HG02884 (cell line): ENCODE results near the gene PNO1.
"Not testable (repeated sequence)": the region's sequence is repeated elsewhere in the genome, so short reads cannot be mapped to it uniquely, and the experiment has no call there.

Experiments
- ATAC-seq: cut with Tn5 transposase; IDR thresholded peaks from one replicate; pipeline ENCODE4 v1.9.1; 2021; ENCODE audit warnings: mild to moderate bottlenecking, moderate library complexity; ENCODE audit not compliant: unreplicated experiment

Gene PNO1

GRCh38 chr2:68157402-68158133 is at the start of gene PNO1:
TSS of gene PNO1 (plus strand) at chr2:68157888. CDS start at chr2:68157935, 47 bp downstream.
- ATAC-seq = peak; percentile 95

DNA sequence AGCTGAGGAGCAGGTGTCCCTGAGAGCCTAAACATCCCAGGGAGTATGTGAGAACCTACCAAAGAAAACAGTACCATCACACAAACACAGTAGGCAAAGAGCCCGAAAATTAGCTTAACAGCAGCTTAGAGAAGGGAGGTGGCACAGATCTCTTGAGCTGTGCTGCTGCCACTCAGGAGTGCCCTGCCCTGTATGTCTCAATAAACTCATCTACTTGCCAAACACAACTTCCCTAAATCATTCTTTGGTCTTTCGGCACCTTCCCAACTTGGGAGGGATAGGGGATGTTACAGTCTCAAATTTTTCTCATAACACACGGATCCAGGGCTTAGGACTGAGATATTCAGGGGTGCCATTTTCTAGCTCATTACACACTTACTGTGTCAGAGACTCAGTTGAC is 49.6 kb upstream of the PNO1 start:
- ATAC-seq = no peak

DNA sequence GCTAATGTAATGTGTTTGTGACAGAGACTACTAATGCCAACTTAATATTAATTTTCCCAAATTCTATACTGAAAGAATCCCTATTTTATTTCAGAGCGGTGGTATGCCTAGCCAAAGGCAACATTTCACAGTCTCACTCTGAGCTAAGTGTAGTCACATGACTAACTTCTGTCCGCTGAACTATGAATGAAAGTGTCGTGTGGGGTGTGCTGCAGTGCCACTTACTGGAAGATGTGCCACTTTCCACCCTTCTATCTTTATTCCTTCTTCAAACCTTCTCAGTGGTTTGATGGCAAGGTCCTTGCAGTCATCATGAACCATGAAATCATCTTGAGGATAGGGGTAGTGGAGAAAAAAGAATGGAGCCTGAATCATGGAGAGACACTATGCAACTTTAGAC is 47.6 kb upstream of the PNO1 start:
- peak; percentile 87 for ATAC-seq

GRCh38 chr2:68115965-68116364 is 41.7 kb upstream of the PNO1 start:
- ATAC-seq = no peak

DNA sequence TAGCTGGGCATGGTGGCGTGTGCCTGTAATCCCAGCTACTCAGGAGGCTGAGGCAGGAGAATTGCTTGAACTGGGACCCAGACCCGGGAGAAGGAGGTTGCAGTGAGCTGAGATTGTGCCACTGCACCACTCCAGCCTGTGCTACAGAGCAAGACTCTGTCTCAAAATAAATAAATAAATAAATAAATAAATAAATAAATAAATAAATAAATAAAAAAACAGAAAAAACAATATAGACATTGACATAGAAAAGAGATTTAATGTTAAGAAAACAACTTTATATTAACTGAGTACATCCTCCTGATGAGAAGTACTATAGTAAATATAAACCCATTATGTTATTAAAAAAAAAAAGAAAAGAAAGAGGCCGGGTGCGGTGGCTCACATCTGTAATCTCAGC is 39.8 kb upstream of the PNO1 start:
- ATAC-seq = not testable (repeated sequence)

DNA sequence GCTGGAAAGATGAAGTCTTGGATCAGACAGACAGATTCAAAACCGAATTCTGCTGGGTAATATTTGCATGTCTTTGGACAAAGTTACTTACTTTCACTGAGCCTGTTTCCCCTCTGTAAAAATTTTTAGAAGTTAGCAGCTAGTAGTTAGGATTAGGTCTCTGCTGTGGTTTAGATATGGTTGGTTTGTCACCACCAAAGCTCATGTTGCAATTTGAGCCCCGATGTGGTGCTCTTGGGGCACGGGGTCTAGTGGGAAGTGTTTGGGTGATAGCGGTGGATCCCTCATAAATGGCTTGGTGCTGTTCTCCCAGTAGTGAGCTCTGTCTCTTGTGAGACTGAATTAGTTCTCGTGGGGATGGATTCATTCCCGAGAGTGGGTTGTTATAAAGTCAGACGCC is 38.9 kb upstream of the PNO1 start:
- no peak for ATAC-seq

GRCh38 chr2:68119504-68119903 is 38.2 kb upstream of the PNO1 start:
- no peak for ATAC-seq

DNA sequence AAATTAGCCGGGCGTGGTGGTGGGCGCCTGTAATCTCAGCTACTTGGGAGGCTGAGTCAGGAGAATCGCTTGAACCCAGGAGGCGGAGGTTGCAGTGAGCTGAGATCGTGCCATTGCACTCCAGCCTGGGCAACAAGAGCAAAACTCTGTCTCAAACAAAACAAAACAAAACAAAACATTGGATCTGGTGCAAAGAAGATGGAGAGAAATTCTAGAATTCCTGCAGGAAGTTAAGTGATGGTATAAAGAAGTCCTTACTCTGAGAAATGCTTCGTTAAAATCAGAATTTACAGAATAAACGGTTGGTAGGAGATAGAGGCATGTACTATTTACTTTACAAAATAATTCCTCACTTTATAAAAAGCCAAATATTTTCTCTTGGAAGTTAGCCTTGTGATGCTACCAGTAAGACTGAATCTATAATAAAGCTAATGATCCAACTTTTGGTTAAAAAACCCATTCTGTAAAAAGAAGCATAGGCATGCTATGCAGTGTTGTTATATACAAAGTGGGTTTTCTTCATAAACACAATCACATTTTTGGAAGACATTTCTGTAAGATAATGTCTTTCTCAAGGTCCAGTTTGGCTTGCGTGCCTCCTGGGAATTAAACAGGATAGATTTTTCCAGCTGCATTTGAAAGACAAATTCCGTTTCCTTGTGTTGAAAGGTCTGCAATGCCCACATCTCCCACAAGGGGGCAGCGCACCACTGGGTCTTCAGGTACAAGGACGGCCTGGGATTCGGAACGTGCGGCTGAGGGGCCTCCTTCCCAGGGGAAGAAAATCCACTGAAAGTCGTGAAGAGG is 35.6 kb upstream of the PNO1 start:
- no peak for ATAC-seq

DNA sequence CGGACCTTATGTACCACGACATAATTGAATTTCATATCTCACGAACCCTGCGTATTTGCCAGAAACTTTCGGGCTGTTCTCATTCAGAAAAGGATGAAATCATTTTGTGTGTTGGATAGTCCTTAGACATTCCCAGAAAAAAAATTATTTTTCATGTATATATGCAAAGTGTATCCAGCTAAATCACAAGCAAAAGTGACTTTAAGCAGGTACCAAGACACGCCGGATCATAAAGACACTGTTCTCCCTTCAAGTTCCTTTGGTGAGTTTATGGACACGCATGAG is 35.1 kb upstream of the PNO1 start:
- ATAC-seq = no peak

GRCh38 chr2:68124321-68124720 is 33.4 kb upstream of the PNO1 start:
- no peak for ATAC-seq

GRCh38 chr2:68125821-68126220 is 31.9 kb upstream of the PNO1 start:
- no peak for ATAC-seq

DNA sequence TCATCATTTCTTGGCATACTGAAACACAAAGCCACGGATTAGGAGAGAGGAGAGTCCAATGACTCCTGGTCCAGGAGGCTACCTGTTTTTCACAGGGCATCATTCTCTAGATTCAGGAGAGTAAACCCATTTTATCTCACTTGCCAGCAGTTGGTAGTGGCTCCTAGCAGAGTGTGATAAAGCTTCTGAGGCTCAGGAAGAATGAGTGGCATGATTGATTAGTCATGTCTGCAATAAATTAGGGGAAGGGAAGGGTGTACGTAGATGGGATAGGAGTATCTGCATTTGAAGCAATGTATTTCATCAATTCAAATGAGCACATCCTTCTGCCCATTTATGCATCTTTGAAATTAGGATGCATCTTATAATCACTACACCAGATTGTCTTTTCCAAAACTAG is 31.1 kb upstream of the PNO1 start:
- no peak for ATAC-seq

GRCh38 chr2:68127358-68128242 is 30.1 kb upstream of the PNO1 start:
- peak; percentile 91 for ATAC-seq

- ATAC-seq = no peak
These were observed 23.6 kb upstream of the PNO1 start for GRCh38 chr2:68134120-68134519.

GRCh38 chr2:68134554-68134953 is 23.1 kb upstream of the PNO1 start:
- ATAC-seq = no peak

- no peak for ATAC-seq
These were observed 22.0 kb upstream of the PNO1 start for GRCh38 chr2:68135448-68136320.

DNA sequence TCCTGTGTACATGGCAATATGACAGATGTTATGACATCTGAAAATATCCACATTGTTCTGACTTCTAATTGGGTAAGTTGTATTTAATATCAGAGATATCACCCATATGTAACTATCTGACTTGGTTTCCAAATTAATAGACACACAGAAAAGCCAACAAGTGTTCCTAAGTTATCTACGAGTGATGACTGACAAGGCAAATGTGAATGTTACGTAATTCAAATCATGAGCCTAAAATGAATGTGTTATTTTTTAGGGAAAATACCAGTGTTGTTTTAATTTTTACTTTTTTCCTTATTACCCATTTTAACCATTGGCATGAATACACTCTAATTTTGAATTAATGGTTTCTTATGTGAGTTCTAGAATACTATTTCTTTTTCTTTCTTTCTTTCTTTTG is 15.8 kb upstream of the PNO1 start:
- ATAC-seq = no peak

DNA sequence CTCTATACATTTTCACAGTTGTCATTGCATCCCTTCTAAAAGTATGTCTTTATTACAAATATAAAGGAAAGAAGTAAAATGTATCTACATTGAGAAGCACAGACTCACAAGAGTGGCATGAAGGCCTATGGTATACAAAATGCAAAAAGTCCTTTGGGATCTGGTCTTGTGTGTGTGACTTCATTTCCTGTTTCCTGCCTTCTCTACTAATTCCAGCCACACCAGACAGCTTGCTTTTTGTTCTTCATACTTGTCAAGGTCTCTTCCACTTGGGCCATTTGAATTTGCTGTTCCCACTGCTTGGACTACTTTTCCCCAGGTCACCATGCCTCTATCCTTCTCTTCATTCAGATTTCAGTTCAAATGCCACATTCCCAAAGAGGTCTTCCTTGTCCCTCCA is 6.7 kb upstream of the PNO1 start:
- ATAC-seq = no peak

- no peak for ATAC-seq
These were observed 4.9 kb upstream of the PNO1 start for GRCh38 chr2:68152681-68153347.

GRCh38 chr2:68155618-68156017 is 2.1 kb upstream of the PNO1 start:
- ATAC-seq = no peak
